ENCODE measurements around the gene MON2. TPM values are rescaled to one million over a fixed set of nuclear protein-coding genes. Genes with fewer than 3 reads are reported as not detected.

The MON2 gene
- total and polyA plus RNA-seq, 10 of the 15 experiments (the other 5 are each of a cell fraction or from before 2014, with no cell fraction given): 5.4 to 34.3 (median 23.4) TPM

- RAD21 ChIA-PET (ENCODE audit: unreplicated experiment): interaction anchor here (1.4 kb wide), 1 partner anchor 134 kb away, joined by 3 read pairs; no protein-coding TSS in a partner anchor
- CTCF ChIA-PET: interaction anchor here (1.1 to 1.7 kb wide), 2 partner anchors 17 to 145 kb away, joined by 3 to 5 read pairs; no protein-coding TSS in a partner anchor
- intact Hi-C loops (cut with micrococcal nuclease; ENCODE audit: unreplicated experiment): no loop called here
- Histone ChIP-seq H3K27ac (ENCODE audit: control insufficient read depth, insufficient read depth) (no peak overlapping the region), H3K4me2 (ENCODE audit: control insufficient read depth, insufficient read depth) (no peak overlapping the region), H3K79me2 (ENCODE audit: control insufficient read depth, insufficient read depth, low read length) (no peaks in the 10 kb centered on the region), H3K9me3 (replicated peaks; ENCODE audit: control insufficient read depth, insufficient read depth, low read length) (no peaks in the 10 kb centered on the region; the same call in 1 of the 3 replicates), H4K20me1 (ENCODE audit: control insufficient read depth, insufficient read depth) (no peaks in the 10 kb centered on the region), H2AFZ (ENCODE audit: control insufficient read depth, low read depth, low read length) (no peak overlapping the region; the same call in 1 of the 2 replicates), H3K9ac (ENCODE audit: control insufficient read depth, insufficient read depth, low read length) (no peak overlapping the region), H3K36me3 (ENCODE audit: control insufficient read depth in 2 of 2, insufficient read depth in 2 of 2, low read length in 1 of 2) (no peaks in the 10 kb centered on the region), H3K4me1 (ENCODE audit: control insufficient read depth, insufficient read depth, low read length) (0 out of 2 replicates have a peak, but pooled peaks cover 3% of the 10 kb centered on the region), H3K4me3 (no peak overlapping the region), H3K27me3 (replicated peaks in 1 of 2; ENCODE audit: control insufficient read depth in 2 of 2, insufficient read depth in 2 of 2, low read length in 1 of 2) (no peaks in the 10 kb centered on the region; a peak in 2 of 4 replicates)
- POLR2A ChIA-PET: interaction anchor here (0.6 to 0.7 kb wide), 2 partner anchors 32 to 39 kb away, joined by 4 read pairs; no protein-coding TSS in a partner anchor
- TF ChIP-seq FOXM1 (IDR thresholded peaks at IDR 0.05; ENCODE audit: low read depth, low read length) (no peak), ZNF384 (IDR thresholded peaks at IDR 0.05; ENCODE audit: borderline replicate concordance, low read depth, low read length) (no peak), SIX5 (IDR thresholded peaks at IDR 0.05; ENCODE audit: low read depth, low read length, severe bottlenecking) (no peak), IRF4 (IDR thresholded peaks at IDR 0.05; ENCODE audit: low read depth, low read length) (no peak), CTCF (IDR thresholded peaks at IDR 0.05 in 2 of 3, conservative IDR thresholded peaks at IDR 0.05 in 1 of 3; ENCODE audit: control insufficient read depth in 2 of 3, extremely low read depth in 1 of 3, insufficient read depth in 1 of 3, low read depth in 3 of 3, low read length in 3 of 3) (no peak), SKIL (IDR thresholded peaks at IDR 0.05; ENCODE audit: low read depth, poor library complexity, severe bottlenecking) (no peak), IRF5 (IDR thresholded peaks at IDR 0.05; ENCODE audit: borderline replicate concordance) (no peak), MYB (IDR thresholded peaks at IDR 0.05; ENCODE audit: borderline replicate concordance, low read depth, low read length) (no peak), ASH2L (IDR thresholded peaks at IDR 0.05; ENCODE audit: borderline replicate concordance, low read depth) (no peak), MXI1 (IDR thresholded peaks at IDR 0.05; ENCODE audit: low read depth, low read length) (no peak), CREB1 (IDR thresholded peaks at IDR 0.05; ENCODE audit: low read depth) (no peak), ETV6 (conservative IDR thresholded peaks at IDR 0.05 in 1 of 2, IDR thresholded peaks at IDR 0.05 in 1 of 2; ENCODE audit: borderline replicate concordance in 1 of 2, low read depth in 1 of 2) (no peak), SREBF2 (IDR thresholded peaks at IDR 0.05; ENCODE audit: low read length) (no peak), PKNOX1 (IDR thresholded peaks at IDR 0.05) (no peak)
- in situ Hi-C loops (cut with MboI): no loop called here
- WGBS (ENCODE audit: insufficient coverage, insufficient replicate concordance, low lambda C conversion rate, missing lambda C conversion rate): 48% methylated on average over 4 of the region's 4 CpGs
- FAIRE-seq (no peak), ATAC-seq (no peak), DNase-seq (ENCODE audit: low read depth, low spot score) (no peak)
- BruUV-seq (replicated peaks): no TSS peak
- SMC1A ChIA-PET (ENCODE audit: uncharacterized antibody, unreplicated experiment): interaction anchor here (0.7 to 2.4 kb wide), 7 partner anchors 8 to 148 kb away, joined by 3 to 8 read pairs (median 4); no protein-coding TSS in a partner anchor
Observed at GRCh38 chr12:62649412-62650138, 182.9 kb downstream of the MON2 start.
